Measurements from ENCODE around the gene KLF1. TPM values are rescaled to one million over a fixed set of nuclear protein-coding genes. Genes with fewer than 3 reads are reported as not detected.

The KLF1 gene
- total RNA-seq, 1 donor from 2014 or later, result not detected

DNA sequence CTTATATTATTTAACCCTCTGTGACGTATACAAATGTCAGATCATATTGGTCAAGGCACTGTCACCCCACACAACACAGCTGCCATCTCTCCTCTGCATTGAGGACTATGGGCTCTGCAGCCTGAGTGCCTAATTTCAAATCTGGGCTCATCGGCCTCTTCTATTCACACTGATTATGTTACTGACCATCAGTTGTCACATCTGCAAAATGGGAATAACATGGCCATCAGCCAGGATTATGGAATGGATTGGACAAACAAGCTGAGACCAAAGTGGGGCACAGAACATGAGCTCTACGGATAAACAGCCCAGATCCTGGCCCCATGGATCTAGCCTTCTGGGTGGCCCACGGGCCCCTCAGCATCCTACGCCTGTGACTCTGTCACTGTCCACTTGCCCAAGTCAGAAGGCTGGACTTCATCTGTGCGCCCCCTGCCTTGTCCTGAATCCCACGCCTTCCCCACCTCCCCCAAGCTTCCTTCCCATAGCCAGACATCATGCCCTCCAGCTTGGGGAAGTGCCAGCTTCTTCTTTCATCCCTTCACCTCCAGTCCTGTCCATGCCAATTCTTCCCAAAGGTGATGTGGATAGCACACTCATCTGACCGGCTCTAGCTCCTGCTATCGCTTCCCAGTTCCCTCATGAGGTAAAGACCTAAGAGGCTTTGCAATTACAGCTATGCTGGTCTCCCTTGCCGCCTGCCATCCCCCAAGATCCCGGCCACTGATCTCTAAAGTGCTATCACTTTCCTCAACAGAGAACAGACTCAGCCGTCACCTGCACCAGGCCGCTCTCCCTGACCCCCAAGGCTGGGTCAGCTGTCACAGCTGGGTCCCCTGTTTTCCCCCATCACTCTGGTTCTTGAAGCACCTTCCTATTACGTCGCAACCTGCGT lies 45.6 kb upstream of the KLF1 start:
- no peak for DNase-seq
- Mint-ChIP-seq H3K4me1 (ENCODE audit: low read depth, unreplicated experiment) (peaks cover 11% of the 10 kb centered on the region), H3K9me3 (ENCODE audit: unreplicated experiment) (peaks cover under 1% of the 10 kb centered on the region), H3K4me3 (ENCODE audit: unreplicated experiment) (peak overlapping the region; percentile 96), H3K36me3 (ENCODE audit: unreplicated experiment) (no peaks in the 10 kb centered on the region), H3K27me3 (ENCODE audit: unreplicated experiment) (peaks cover 15% of the 10 kb centered on the region), H3K27ac (ENCODE audit: unreplicated experiment) (peak overlapping the region; percentile 86)
- TF ChIP-seq, protein P1, sequence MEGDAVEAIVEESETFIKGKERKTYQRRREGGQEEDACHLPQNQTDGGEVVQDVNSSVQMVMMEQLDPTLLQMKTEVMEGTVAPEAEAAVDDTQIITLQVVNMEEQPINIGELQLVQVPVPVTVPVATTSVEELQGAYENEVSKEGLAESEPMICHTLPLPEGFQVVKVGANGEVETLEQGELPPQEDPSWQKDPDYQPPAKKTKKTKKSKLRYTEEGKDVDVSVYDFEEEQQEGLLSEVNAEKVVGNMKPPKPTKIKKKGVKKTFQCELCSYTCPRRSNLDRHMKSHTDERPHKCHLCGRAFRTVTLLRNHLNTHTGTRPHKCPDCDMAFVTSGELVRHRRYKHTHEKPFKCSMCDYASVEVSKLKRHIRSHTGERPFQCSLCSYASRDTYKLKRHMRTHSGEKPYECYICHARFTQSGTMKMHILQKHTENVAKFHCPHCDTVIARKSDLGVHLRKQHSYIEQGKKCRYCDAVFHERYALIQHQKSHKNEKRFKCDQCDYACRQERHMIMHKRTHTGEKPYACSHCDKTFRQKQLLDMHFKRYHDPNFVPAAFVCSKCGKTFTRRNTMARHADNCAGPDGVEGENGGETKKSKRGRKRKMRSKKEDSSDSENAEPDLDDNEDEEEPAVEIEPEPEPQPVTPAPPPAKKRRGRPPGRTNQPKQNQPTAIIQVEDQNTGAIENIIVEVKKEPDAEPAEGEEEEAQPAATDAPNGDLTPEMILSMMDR (IDR thresholded peaks at IDR 0.05; ENCODE audit: partially characterized antibody, unreplicated experiment), result no peak

DNA sequence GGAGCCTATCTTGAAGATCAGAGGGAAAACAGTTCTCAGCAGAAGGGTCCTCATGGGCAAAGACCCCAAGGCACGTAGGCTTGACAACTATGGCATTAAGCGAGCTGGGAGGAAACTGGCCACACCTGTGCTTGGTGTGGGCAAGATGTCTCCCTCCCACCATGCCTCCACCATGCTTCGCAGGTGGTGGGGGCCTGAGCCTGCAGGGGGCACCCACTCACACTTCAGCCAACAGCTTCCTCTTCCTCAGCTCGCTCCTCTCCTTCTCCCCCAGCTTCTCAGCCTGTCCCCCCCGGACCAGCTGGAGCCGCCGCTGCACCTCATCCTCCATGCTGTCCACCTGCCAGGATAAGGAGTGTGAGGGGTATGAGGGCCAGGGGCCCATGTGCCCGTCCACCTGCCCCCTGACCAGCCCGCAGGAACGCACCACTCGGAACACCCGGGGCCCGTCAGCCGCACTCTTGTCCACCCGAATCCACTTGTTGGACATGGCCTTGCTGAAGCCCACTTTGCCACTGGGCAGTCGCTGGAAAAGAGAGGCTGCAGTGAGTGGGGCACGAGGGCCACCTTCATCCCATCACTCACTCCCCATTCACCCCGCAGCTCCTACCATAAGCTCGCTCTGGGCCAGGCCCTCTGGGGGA lies 43.1 kb upstream of the KLF1 start:
- no peak for DNase-seq
- no peaks in the 10 kb centered on the region for H3K9me3 Mint-ChIP-seq (ENCODE audit: unreplicated experiment)

DNA sequence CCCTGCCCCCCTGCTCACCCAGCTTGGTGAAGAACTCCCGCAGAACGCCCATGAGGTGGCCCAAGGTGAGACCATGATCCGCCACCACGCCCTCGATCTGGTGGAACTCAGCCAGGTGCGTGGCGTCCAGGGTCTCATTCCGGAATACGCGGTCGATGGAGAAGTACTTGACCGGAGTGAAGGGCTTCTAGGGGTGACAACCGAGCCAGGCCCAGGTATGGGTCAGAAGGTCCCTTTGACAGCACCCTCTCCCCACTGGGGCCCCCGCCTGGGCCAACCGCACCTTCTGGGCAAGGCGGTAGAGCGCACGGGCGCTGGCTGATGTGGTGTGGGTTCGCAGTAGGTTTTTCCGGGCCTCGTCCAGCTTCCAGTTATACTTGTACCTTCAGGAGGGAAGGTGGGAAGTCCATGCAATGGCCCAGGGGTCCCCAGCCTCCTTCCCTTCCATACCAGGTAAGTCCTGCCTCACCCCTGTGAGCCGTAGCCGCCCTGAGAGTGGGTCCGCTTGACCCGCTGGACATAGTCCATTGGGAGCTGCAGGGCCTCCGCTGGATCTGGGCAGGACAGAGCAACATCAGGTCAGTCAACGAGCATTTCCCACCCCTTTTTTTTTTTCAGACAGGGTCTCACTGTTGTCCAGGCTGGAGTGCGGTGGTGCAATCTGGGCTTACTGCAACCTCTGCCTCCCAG lies 37.8 kb upstream of the KLF1 start:
- Mint-ChIP-seq H3K4me1 (ENCODE audit: low read depth, unreplicated experiment) (no peaks in the 10 kb centered on the region), H3K9me3 (ENCODE audit: unreplicated experiment) (peaks cover 7% of the 10 kb centered on the region), H3K27ac (ENCODE audit: unreplicated experiment) (peak overlapping the region; percentile 12), H3K4me3 (ENCODE audit: unreplicated experiment) (no peak overlapping the region), H3K27me3 (ENCODE audit: unreplicated experiment) (peaks cover 3% of the 10 kb centered on the region), H3K36me3 (ENCODE audit: unreplicated experiment) (peaks cover 10% of the 10 kb centered on the region)
- TF ChIP-seq, protein P1 (IDR thresholded peaks at IDR 0.05; ENCODE audit: partially characterized antibody, unreplicated experiment), result no peak
- no peak for DNase-seq

More for the DNA sequence above, 43.1 kb upstream of the KLF1 start:
- Mint-ChIP-seq H3K27me3 (ENCODE audit: unreplicated experiment) (peaks cover 9% of the 10 kb centered on the region), H3K4me3 (ENCODE audit: unreplicated experiment) (no peak overlapping the region), H3K36me3 (ENCODE audit: unreplicated experiment) (peaks cover 4% of the 10 kb centered on the region), H3K27ac (ENCODE audit: unreplicated experiment) (no peak overlapping the region), H3K4me1 (ENCODE audit: low read depth, unreplicated experiment) (peaks cover 9% of the 10 kb centered on the region)
- TF ChIP-seq, protein P1 (IDR thresholded peaks at IDR 0.05; ENCODE audit: partially characterized antibody, unreplicated experiment), result no peak

DNA sequence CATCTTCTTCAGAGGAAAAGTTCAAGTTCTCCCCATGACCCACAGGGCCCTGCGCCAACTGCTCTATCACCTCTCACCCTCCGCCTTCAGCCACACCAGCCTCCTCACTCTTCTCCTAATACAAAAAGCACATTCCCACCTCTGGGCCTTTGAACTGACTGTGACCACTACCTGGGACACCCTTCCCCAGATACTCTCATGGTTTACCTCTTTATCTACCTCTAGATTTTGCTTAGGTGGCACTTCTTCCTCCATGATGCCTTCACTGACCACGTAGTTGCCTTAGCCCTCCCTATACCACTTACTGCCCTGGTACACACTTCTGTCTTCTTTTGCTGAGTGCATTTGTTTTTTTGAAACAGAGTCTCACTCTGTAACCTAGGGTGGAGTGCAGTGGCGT lies 36.0 kb upstream of the KLF1 start:
- TF ChIP-seq, protein P1 (IDR thresholded peaks at IDR 0.05; ENCODE audit: partially characterized antibody, unreplicated experiment), result no peak
- H3K27me3 Mint-ChIP-seq (ENCODE audit: unreplicated experiment), result peaks cover 3% of the 10 kb centered on the region
- peaks cover 10% of the 10 kb centered on the region for H3K36me3 Mint-ChIP-seq (ENCODE audit: unreplicated experiment)
- H3K4me3 Mint-ChIP-seq (ENCODE audit: unreplicated experiment), result no peak overlapping the region
- H3K27ac Mint-ChIP-seq (ENCODE audit: unreplicated experiment), result peak overlapping the region; percentile 18
- no peak for DNase-seq
- H3K4me1 Mint-ChIP-seq (ENCODE audit: low read depth, unreplicated experiment), result no peaks in the 10 kb centered on the region
- peaks cover 13% of the 10 kb centered on the region for H3K9me3 Mint-ChIP-seq (ENCODE audit: unreplicated experiment)

Data from glutamatergic neuron (in vitro differentiated cells).